ENCODE measurements around the gene ACER1. TPM values are rescaled to one million over a fixed set of nuclear protein-coding genes. Genes with fewer than 3 reads are reported as not detected.
"Not testable (repeated sequence)": the region's sequence is repeated elsewhere in the genome, so short reads cannot be mapped to it uniquely, and the experiment has no call there.

ACER1 gene
- polyA plus RNA-seq, 1 of the 3 experiments (the other 2 are of a cell fraction), result not detected

DNA sequence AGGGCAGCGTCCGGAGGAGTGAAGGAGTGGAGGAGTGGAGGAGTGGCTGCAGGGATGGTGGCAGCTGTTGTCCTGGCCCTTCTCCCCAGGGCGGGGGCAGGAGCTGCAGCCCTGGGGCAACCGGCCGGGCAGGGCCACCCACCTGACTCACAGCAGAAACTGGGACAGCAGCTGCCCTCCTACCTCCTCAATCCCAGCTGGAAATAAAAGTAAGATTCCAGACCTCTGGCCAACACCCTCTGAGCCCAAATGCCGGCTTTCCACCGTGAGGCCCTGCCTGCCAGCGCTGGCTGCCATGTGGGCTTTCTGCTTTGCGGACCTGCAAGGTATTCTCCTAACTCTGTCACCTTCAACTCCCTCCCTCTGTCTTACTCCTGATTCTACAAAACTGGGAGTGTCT is 24.6 kb upstream of the ACER1 start (continued):
- TF ChIP-seq REST (IDR thresholded peaks at IDR 0.05; ENCODE audit: low read depth, low read length), result no peak

DNA sequence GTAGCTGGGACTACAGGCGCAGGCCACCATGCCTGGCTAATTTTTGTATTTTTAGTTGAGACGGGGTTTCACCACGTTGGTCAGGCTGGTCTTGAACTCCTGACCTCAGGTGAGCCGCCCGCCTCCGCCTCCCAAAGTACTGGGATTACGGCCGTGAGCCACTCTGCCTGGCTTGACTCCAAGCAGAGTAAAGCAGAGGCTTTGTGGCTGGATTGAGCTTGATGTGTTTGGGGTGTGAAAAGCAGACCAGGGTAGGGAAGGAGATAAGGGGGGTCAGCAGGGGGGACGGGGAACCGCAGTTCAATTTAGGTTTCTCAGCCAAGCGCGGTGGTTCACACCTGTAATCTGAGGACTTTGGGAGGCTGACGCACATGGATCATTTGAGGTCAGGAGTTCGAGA is 23.8 kb upstream of the ACER1 start:
- no peak for TF ChIP-seq EP300 (IDR thresholded peaks at IDR 0.05; ENCODE audit: borderline replicate concordance in 1 of 2, low read depth in 1 of 2, low read length in 1 of 2)
- TF ChIP-seq YY1 (IDR thresholded peaks at IDR 0.05; ENCODE audit: low read depth), result no peak
- no peak for TF ChIP-seq GATA2 (CRISPR knock-in tag; IDR thresholded peaks at IDR 0.05)
- TF ChIP-seq REST (IDR thresholded peaks at IDR 0.05; ENCODE audit: low read depth, low read length), result no peak
- TF ChIP-seq RXRA (IDR thresholded peaks at IDR 0.05; ENCODE audit: borderline replicate concordance, low read depth), result no peak
- TF ChIP-seq, protein P1, sequence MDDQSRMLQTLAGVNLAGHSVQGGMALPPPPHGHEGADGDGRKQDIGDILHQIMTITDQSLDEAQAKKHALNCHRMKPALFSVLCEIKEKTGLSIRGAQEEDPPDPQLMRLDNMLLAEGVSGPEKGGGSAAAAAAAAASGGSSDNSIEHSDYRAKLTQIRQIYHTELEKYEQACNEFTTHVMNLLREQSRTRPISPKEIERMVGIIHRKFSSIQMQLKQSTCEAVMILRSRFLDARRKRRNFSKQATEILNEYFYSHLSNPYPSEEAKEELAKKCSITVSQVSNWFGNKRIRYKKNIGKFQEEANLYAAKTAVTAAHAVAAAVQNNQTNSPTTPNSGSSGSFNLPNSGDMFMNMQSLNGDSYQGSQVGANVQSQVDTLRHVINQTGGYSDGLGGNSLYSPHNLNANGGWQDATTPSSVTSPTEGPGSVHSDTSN (IDR thresholded peaks at IDR 0.05), result no peak
- no peak for TF ChIP-seq SMC3 (IDR thresholded peaks at IDR 0.05; ENCODE audit: low read depth, low read length)
- no peak for TF ChIP-seq SIN3A (IDR thresholded peaks at IDR 0.05; ENCODE audit: borderline replicate concordance, low read depth, low read length)
- no peak for TF ChIP-seq RFX5 (IDR thresholded peaks at IDR 0.05; ENCODE audit: low read length)
- no peak for TF ChIP-seq RAD21 (IDR thresholded peaks at IDR 0.05; ENCODE audit: low read length)
- no peak for TF ChIP-seq RCOR1 (IDR thresholded peaks at IDR 0.05; ENCODE audit: low read length)
- TF ChIP-seq JUND (IDR thresholded peaks at IDR 0.05), result no peak
- no peak for TF ChIP-seq ELF1 (IDR thresholded peaks at IDR 0.05)
- no peak for TF ChIP-seq MEF2A (IDR thresholded peaks at IDR 0.05; ENCODE audit: borderline replicate concordance, low read depth)
- no peak for TF ChIP-seq GABPA (IDR thresholded peaks at IDR 0.05; ENCODE audit: low read depth)
- no peak for TF ChIP-seq MXI1 (IDR thresholded peaks at IDR 0.05; ENCODE audit: low read depth, low read length)
- no peak for TF ChIP-seq CHD2 (IDR thresholded peaks at IDR 0.05; ENCODE audit: low read length, partially characterized antibody)
- no peak for TF ChIP-seq MAX (IDR thresholded peaks at IDR 0.05; ENCODE audit: low read depth)
- no peak for TF ChIP-seq TCF12 (IDR thresholded peaks at IDR 0.05)
- TF ChIP-seq FOSL2 (IDR thresholded peaks at IDR 0.05; ENCODE audit: borderline replicate concordance, low read depth), result no peak
- POLR2A ChIA-PET, result no interaction called here
- no peaks in the 10 kb centered on the region for H4K20me1 ChIP-seq (ENCODE audit: insufficient read depth)
- peaks cover 12% of the 10 kb centered on the region for H3K79me2 ChIP-seq (ENCODE audit: insufficient read depth)
- no peaks in the 10 kb centered on the region for H3K9me3 ChIP-seq
- no peaks in the 10 kb centered on the region for H3K36me3 ChIP-seq (replicated peaks in 1 of 2; ENCODE audit: control insufficient read depth in 1 of 2, insufficient read depth in 2 of 2, low read length in 1 of 2)
- peaks cover 0 to under 1% of the 10 kb centered on the region in 2 experiments; a peak in 1 of 4 replicates for H3K4me1 ChIP-seq (ENCODE audit: control insufficient read depth in 1 of 2, insufficient read depth in 2 of 2, low read depth in 1 of 2, low read length in 1 of 2)
- H2AFZ ChIP-seq (ENCODE audit: low read depth), result no peak overlapping the region
- H3K27me3 ChIP-seq (ENCODE audit: insufficient read depth), result no peaks in the 10 kb centered on the region
- CTCF ChIA-PET, result interaction anchor here (0.7 to 1.6 kb wide), 3 partner anchors 13 to 159 kb away, joined by 3 to 4 read pairs (median 3); no protein-coding TSS in a partner anchor
- H3K9me2 ChIP-seq, result no peaks in the 10 kb centered on the region
- no peak for DNase-seq
- H3K27ac ChIP-seq (ENCODE audit: low read depth in 2 of 2, low read length in 1 of 2), result no peak overlapping the region
- no peaks in the 10 kb centered on the region for H3F3A ChIP-seq (replicated peaks; ENCODE audit: insufficient read depth)
- H3K4me3 ChIP-seq (ENCODE audit: low read depth in 2 of 2, low read length in 1 of 2), result no peak overlapping the region
- no peak overlapping the region for H3K4me2 ChIP-seq
- H3K9ac ChIP-seq, result no peak overlapping the region
- WGBS (ENCODE audit: low lambda C conversion rate), result 81% methylated on average over 14 of the region's 14 CpGs

- 76% methylated on average over 9 of the region's 46 CpGs for WGBS (ENCODE audit: low lambda C conversion rate)
These were observed 22.1 kb upstream of the ACER1 start for GRCh38 chr19:6355321-6356040.

More at GRCh38 chr19:6355321-6356040, 22.1 kb upstream of the ACER1 start:
- H3K27me3 ChIP-seq (ENCODE audit: insufficient read depth); H3F3A ChIP-seq (replicated peaks; ENCODE audit: insufficient read depth); H3K4me1 ChIP-seq (ENCODE audit: control insufficient read depth in 1 of 2, insufficient read depth in 2 of 2, low read depth in 1 of 2, low read length in 1 of 2); DNase-seq; H3K9me2 ChIP-seq; H3K9me3 ChIP-seq; H3K9ac ChIP-seq; H3K27ac ChIP-seq (ENCODE audit: low read depth in 2 of 2, low read length in 1 of 2); H3K4me2 ChIP-seq; H3K4me3 ChIP-seq (ENCODE audit: low read depth in 2 of 2, low read length in 1 of 2); H4K20me1 ChIP-seq (ENCODE audit: insufficient read depth); H3K36me3 ChIP-seq (replicated peaks in 1 of 2; ENCODE audit: control insufficient read depth in 1 of 2, insufficient read depth in 2 of 2, low read length in 1 of 2); CTCF ChIA-PET; H3K79me2 ChIP-seq (ENCODE audit: insufficient read depth); H2AFZ ChIP-seq (ENCODE audit: low read depth); POLR2A ChIA-PET: not testable (repeated sequence)

Data from SK-N-SH (cell line).